OCI-LY1 (cell line): ENCODE results near the gene ITK.

ENCODE experiments used
- EZH2 ChIP-seq: fragments of 200-600 bp; sonication (generic), shearing (Covaris generic); IDR thresholded peaks from 2 replicates; pipeline ENCODE4 v1.8.0; 2017; ENCODE audit warnings: borderline replicate concordance, mixed run types, mild to moderate bottlenecking, antibody characterized with exemption, low read length, moderate library complexity, mixed read lengths
- TF ChIP-seq, protein P1 (sequence below): fragments of 200-600 bp; sonication (generic), shearing (Covaris generic); IDR thresholded peaks from 2 replicates; pipeline ENCODE4 v1.5.1; 2017; ENCODE audit warnings: mild to moderate bottlenecking, antibody characterized with exemption, low read length, moderate library complexity, mixed read lengths

DNA sequence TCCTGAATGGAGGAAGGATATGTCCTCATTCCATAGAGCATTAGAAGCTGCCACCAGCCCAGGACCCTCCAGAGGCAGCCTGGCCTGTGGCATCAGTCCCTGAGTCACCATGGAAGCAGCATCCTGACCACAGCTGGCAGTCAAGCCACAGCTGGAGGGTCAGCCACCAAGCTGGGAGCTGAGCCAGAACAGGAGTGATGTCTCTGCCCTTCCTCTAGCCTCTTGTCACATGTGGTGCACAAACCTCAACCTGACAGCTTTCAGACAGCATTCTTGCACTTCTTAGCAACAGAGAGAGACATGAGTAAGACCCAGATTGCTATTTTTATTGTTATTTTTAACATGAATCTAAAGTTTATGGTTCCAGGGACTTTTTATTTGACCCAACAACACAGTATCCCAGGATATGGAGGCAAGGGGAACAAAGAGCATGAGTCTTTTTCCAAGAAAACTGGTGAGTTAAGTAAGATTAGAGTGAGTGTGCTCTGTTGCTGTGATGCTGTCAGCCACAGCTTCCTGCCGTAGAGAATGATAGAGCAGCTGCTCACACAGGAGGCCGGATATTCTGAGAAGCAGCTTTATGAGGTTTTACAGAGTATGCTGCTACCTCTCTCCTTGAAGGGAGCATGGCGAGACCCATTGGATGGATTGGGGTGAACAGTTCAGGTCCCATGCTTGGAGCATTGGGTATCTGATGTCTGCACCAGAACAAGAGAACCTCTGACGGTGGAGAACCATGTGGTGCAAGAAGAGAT is 72.2 kb downstream of the ITK start:
- TF ChIP-seq, protein P1, sequence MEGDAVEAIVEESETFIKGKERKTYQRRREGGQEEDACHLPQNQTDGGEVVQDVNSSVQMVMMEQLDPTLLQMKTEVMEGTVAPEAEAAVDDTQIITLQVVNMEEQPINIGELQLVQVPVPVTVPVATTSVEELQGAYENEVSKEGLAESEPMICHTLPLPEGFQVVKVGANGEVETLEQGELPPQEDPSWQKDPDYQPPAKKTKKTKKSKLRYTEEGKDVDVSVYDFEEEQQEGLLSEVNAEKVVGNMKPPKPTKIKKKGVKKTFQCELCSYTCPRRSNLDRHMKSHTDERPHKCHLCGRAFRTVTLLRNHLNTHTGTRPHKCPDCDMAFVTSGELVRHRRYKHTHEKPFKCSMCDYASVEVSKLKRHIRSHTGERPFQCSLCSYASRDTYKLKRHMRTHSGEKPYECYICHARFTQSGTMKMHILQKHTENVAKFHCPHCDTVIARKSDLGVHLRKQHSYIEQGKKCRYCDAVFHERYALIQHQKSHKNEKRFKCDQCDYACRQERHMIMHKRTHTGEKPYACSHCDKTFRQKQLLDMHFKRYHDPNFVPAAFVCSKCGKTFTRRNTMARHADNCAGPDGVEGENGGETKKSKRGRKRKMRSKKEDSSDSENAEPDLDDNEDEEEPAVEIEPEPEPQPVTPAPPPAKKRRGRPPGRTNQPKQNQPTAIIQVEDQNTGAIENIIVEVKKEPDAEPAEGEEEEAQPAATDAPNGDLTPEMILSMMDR = no peak
- TF ChIP-seq EZH2 = no peak
